Neural progenitor cell (in vitro differentiated cells): ENCODE measurements around the gene ARFGAP3.

Experiments
- CTCF ChIP-seq: fragments of 200-600 bp; sonication (generic); IDR thresholded peaks from 2 replicates; pipeline ENCODE4 v1.5.1; 2017; ENCODE audit warnings: antibody characterized with exemption, mild to moderate bottlenecking
- EZH2 ChIP-seq: fragments of 200-600 bp; sonication (generic); IDR thresholded peaks from 2 replicates; pipeline ENCODE4 v1.6.1; 2017; ENCODE audit warnings: antibody characterized with exemption, mild to moderate bottlenecking, moderate library complexity

GRCh38 chr22:42869463-42869862 lies 12.4 kb upstream of the ARFGAP3 start:
- TF ChIP-seq CTCF, result no peak
- no peak for TF ChIP-seq EZH2
